Gastrocnemius medialis (tissue), 4 donors: Measurements from ENCODE around the gene PAPSS2. TPM values are rescaled to one million over a fixed set of nuclear protein-coding genes. Genes with fewer than 3 reads are reported as not detected.

Experiments used
- ATAC-seq, 2 donors: fragments of 150-250 bp; one replicate each; pipeline ENCODE4 v1.9.1; 2016
- DNase-seq, 2 donors: peaks; one replicate each; pipeline ENCODE4 v3.0.0-alpha.2; 2019
- H3K27ac ChIP-seq, 4 donors: fragments of 200-600 bp; sonication (generic); 1 replicate in 1 of 4; 2 replicates in 3 of 4; pipeline ENCODE4 v1.5.1; 2016 to 2018; ENCODE audit warnings: mild to moderate bottlenecking in 2 of 4, moderate library complexity in 1 of 4
- H3K27me3 ChIP-seq, 3 donors: fragments of 200-600 bp; sonication (generic) in 2 of 3; 1 replicate in 1 of 3; 2 replicates in 2 of 3; pipeline versions ENCODE4 v1.5.1 to v1.6.0; 2016 to 2019; ENCODE audit warnings: mild to moderate bottlenecking in 1 of 3, moderate library complexity in 1 of 3
- H3K36me3 ChIP-seq, 2 donors: fragments of 200-600 bp; sonication (generic) in 1 of 2; one replicate each; pipeline ENCODE4 v1.5.1; 2017 to 2018
- H3K4me1 ChIP-seq, 2 donors: fragments of 200-600 bp; sonication (generic) in 1 of 2; one replicate each; pipeline ENCODE4 v1.5.1; 2016 to 2017; ENCODE audit warnings: mild to moderate bottlenecking in 2 of 2
- H3K4me3 ChIP-seq, 4 donors: fragments of 200-600 bp; sonication (generic) in 3 of 4; 1 replicate in 1 of 4; 2 replicates in 3 of 4; pipeline ENCODE4 v1.5.1; 2016 to 2019; ENCODE audit warnings: mild to moderate bottlenecking in 2 of 4
- H3K9me3 ChIP-seq, 3 donors: fragments of 200-600 bp; sonication (generic) in 2 of 3; 1 replicate in 1 of 3; 2 replicates in 2 of 3; pipeline ENCODE4 v1.5.1; 2016 to 2019
- POLR2A ChIP-seq, 2 donors: fragments of 450-650 bp; IDR thresholded peaks; one replicate each; pipeline ENCODE4 v1.6.1; 2017; ENCODE audit warnings: antibody characterized with exemption in 2 of 2, mild to moderate bottlenecking in 2 of 2, moderate library complexity in 2 of 2
- in situ Hi-C, 4 donors: fragments of 200-750 bp; cut with MboI; loops; one replicate each; pipeline versions ENCODE4 v1.15.0 to v1.8.0; 2017; ENCODE audit warnings: low sequenced_read_pairs in 4 of 4
- intact Hi-C: fragments of 100-400 bp; cut with DNase I; formaldehyde crosslinking; loops from one replicate; pipeline ENCODE4 v1.15.1; 2023; ENCODE audit warnings: low total_unique reads
- total RNA-seq, 4 donors: library from RNA; depleted of rRNA; stranded (reverse); fragments of >200 nt; gene quantifications; one replicate each; pipeline versions ENCODE4 v1.1.0 to v1.2.3, GENCODE V29; 2016
- TF ChIP-seq, protein P1 (sequence below), 5 experiments: fragments of 450-650 bp in 3 of 5; fragments of 200-600 bp in 2 of 5; sonication (generic) in 2 of 5; IDR thresholded peaks in 4 of 5; conservative IDR thresholded peaks in 1 of 5; 1 replicate in 4 of 5; 2 replicates in 1 of 5; pipeline ENCODE4 v1.5.1; 2016 to 2019; ENCODE audit warnings: antibody characterized with exemption in 5 of 5, mild to moderate bottlenecking in 3 of 5, moderate library complexity in 3 of 5

PAPSS2 gene
- total RNA-seq, 4 donors from 2014 or later, result 2.7 to 8.7 (median 6.8) TPM

DNA sequence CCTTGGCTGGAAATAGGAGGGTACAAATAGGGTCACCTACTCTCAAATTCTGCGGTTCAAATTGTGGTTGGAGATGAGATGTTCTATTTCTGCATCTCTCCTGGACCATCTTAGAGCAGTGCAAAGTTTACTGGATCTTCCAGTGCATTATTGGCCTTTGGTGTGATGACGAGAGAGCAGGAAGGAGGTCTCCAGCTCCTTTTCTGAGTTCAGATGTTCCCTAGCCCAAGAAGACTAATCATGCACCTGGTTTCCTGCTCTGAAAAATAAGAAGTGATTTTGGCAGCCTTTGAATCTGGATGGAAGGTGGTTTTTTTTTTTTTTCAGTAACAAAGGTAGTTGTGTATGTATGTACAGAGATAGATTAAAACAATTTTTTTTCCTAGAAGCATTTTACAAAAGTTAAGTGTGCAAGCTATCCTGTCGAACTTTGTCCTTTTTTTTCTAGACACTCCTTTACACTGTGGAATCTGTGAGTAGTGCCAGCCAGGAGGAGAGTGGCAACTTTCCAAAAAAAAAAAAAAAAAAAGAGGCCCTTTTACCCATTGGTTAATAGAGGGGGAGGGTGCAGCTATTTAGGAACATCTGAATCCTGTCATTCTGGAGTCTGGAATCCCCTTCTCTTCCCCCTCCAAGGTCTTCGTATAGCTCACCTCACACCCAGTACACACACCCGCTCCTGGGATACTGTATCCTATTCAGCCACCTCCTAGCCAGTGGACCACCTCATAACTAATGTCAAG lies 26.3 kb downstream of the PAPSS2 start:
- in situ Hi-C loops (no loop called here), intact Hi-C loops (no loop called here)
- DNase-seq (no peak), ATAC-seq (no peak)
- no peak for TF ChIP-seq POLR2A (IDR thresholded peaks at IDR 0.05)
- TF ChIP-seq, protein P1, sequence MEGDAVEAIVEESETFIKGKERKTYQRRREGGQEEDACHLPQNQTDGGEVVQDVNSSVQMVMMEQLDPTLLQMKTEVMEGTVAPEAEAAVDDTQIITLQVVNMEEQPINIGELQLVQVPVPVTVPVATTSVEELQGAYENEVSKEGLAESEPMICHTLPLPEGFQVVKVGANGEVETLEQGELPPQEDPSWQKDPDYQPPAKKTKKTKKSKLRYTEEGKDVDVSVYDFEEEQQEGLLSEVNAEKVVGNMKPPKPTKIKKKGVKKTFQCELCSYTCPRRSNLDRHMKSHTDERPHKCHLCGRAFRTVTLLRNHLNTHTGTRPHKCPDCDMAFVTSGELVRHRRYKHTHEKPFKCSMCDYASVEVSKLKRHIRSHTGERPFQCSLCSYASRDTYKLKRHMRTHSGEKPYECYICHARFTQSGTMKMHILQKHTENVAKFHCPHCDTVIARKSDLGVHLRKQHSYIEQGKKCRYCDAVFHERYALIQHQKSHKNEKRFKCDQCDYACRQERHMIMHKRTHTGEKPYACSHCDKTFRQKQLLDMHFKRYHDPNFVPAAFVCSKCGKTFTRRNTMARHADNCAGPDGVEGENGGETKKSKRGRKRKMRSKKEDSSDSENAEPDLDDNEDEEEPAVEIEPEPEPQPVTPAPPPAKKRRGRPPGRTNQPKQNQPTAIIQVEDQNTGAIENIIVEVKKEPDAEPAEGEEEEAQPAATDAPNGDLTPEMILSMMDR (IDR thresholded peaks at IDR 0.05 in 4 of 5, conservative IDR thresholded peaks at IDR 0.05 in 1 of 5), result no peak
- no peak overlapping the region for H3K27ac ChIP-seq
- H3K4me3 ChIP-seq, result no peak overlapping the region
- H3K36me3 ChIP-seq, result no peaks in the 10 kb centered on the region
- H3K27me3 ChIP-seq, result no peaks in the 10 kb centered on the region
- no peaks in the 10 kb centered on the region for H3K9me3 ChIP-seq
- H3K4me1 ChIP-seq, result peaks cover 0 to 3% of the 10 kb centered on the region in 2 donors

DNA sequence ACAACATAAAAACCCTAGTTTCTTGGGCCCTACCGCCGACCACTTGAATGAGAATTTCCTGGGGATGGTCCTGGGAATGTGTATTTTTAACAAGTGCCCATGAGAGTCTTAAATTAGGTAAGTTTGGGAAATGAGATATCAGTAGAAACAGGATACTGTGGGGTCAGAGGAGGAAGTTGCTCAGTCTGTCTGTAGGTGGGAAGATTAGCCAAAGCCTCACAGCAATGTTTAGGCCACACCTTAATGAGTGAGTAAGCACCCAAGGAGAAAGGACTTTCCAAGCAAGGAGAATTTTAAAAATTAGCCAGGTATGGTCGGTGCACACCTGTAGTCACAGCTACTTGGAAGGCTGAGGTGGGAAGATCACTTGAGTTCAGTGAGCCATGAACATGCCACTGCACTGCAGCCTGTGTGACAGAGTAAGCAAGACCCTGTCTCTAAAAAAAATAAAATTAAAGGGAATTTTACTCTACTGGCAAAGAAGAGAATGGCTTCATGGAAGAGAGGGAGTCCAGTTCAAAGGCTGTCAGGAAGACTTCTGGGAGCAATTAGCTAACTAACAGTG lies 31.9 kb downstream of the PAPSS2 start:
- DNase-seq (no peak), ATAC-seq (no peak)
- no peak for TF ChIP-seq POLR2A (IDR thresholded peaks at IDR 0.05)
- TF ChIP-seq, protein P1 (IDR thresholded peaks at IDR 0.05 in 4 of 5, conservative IDR thresholded peaks at IDR 0.05 in 1 of 5), result no peak
- Histone ChIP-seq H3K4me1 (no peaks in the 10 kb centered on the region), H3K36me3 (no peaks in the 10 kb centered on the region), H3K4me3 (no peak overlapping the region), H3K9me3 (no peaks in the 10 kb centered on the region), H3K27me3 (no peaks in the 10 kb centered on the region), H3K27ac (no peak overlapping the region)
- intact Hi-C loops, result no loop called here
- in situ Hi-C loops, result no loop called here

DNA sequence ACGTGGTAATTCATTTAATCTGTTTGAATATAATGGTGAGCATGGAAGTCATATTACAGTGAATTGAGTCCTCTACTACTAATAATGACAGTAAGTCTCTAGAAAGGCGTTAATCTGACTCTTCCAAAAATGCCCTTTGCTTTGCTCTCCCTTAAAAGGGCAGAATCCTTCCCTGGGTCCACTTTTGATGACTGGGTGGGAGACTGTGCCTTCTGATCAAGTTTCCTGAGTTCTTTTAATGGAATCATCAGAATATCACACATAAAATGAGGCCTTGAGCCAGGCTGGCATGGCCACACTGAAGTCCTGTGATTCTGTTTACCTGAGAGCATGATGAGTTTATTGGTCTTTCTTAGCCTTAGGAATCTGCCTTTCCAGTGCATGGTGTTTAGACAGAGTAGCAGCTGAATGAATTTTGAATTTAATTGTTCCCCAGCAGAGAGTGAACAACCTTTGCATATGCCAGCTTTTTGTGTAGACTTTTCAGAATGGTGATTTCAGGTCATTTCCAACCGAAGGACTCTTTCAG lies 33.3 kb downstream of the PAPSS2 start:
- H3K4me3 ChIP-seq, result no peak overlapping the region
- in situ Hi-C loops, result no loop called here

DNA sequence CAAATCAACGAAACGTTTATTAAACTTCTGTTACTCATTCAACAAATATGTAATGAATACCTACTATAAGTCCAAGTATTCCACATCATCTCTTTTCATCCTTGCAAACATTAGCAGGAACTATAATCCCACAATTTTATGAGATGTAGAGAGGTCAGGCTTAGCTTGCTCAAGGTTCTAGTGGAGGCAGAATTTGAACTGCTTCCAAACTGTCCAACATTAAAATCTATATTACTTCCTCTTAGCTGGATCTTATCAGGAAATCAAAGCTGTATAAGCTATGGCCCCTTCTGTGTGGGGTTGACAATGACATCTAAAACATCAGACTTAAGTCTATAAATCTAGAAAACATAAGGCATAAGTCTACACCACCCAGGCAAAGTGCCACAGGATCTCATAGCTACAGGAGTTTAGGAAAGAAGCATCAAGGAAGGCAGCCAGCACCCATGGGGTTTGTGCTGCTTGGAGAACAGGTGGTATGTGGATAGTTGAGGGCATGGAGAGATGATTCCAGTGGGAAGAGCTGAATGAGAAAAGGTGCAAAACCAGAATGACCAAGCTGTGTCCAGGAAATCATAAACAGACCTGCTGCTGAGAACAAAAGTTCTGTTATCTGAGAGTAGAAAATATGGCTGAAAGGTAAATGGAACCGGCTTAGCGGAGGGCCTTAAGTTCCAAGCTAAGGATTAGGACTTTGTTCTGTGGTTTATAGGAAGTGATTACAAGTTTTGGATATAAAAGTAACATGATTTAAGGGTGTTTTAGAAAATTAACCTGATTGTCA lies 34.5 kb downstream of the PAPSS2 start:
- TF ChIP-seq POLR2A (IDR thresholded peaks at IDR 0.05), result no peak
- TF ChIP-seq, protein P1 (IDR thresholded peaks at IDR 0.05 in 4 of 5, conservative IDR thresholded peaks at IDR 0.05 in 1 of 5), result no peak
- intact Hi-C loops, result no loop called here
- no peak for ATAC-seq
- no peak overlapping the region for H3K4me3 ChIP-seq
- no peaks in the 10 kb centered on the region for H3K9me3 ChIP-seq
- no peaks in the 10 kb centered on the region for H3K27me3 ChIP-seq
- no peak for DNase-seq
- in situ Hi-C loops, result no loop called here
- no peak overlapping the region for H3K27ac ChIP-seq
- H3K4me1 ChIP-seq, result no peaks in the 10 kb centered on the region
- H3K36me3 ChIP-seq, result no peaks in the 10 kb centered on the region

More for the DNA sequence above, 33.3 kb downstream of the PAPSS2 start:
- TF ChIP-seq, protein P1 (IDR thresholded peaks at IDR 0.05 in 4 of 5, conservative IDR thresholded peaks at IDR 0.05 in 1 of 5), result no peak
- TF ChIP-seq POLR2A (IDR thresholded peaks at IDR 0.05), result no peak
- intact Hi-C loops, result no loop called here
- H3K4me1 ChIP-seq, result no peaks in the 10 kb centered on the region
- H3K27me3 ChIP-seq, result no peaks in the 10 kb centered on the region
- DNase-seq (no peak), ATAC-seq (no peak)
- no peaks in the 10 kb centered on the region for H3K9me3 ChIP-seq
- H3K27ac ChIP-seq, result no peak overlapping the region
- H3K36me3 ChIP-seq, result no peaks in the 10 kb centered on the region
